C4-2B (cell line): Measurements from ENCODE around the gene TBC1D25.

Source experiments
- H3K27ac ChIP-seq: fragments of 450-650 bp; 2 replicates; pipeline ENCODE4 v1.5.1; 2017
- CTCF ChIP-seq: fragments of 450-650 bp; conservative IDR thresholded peaks from 2 replicates; pipeline ENCODE4 v1.5.1; 2017; ENCODE audit warnings: mild to moderate bottlenecking
- ZFX ChIP-seq: fragments of 450-650 bp; IDR thresholded peaks from 2 replicates; pipeline ENCODE4 v1.6.1; 2017

Gene TBC1D25

GRCh38 chrX:48497871-48498270, 41.6 kb upstream of the TBC1D25 start:
- H3K27ac ChIP-seq, result no peak overlapping the region
- TF ChIP-seq ZFX, result no peak
- TF ChIP-seq CTCF, result no peak

DNA sequence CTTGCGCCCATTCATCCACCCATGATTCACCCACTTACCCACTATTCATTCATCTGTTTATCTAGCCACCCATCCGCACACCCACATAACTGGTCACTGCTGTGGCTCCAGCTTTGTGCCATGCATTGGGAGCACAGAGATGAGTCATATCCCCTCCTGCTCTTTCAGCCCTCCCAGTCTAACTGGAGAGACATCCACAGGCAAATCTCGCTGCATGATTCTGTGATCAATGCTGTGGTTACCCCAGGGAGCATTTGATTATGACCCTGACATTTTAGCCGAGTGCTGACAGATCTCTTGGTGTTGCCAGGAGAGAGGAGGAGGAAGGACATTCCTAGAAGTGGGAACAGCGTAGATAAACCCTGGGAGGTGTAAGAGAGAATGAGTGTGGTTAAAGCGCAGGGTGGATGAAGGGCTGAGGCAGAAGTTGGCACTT, 41.1 kb upstream of the TBC1D25 start:
- no peak for TF ChIP-seq ZFX
- no peak for TF ChIP-seq CTCF
- no peak overlapping the region for H3K27ac ChIP-seq

DNA sequence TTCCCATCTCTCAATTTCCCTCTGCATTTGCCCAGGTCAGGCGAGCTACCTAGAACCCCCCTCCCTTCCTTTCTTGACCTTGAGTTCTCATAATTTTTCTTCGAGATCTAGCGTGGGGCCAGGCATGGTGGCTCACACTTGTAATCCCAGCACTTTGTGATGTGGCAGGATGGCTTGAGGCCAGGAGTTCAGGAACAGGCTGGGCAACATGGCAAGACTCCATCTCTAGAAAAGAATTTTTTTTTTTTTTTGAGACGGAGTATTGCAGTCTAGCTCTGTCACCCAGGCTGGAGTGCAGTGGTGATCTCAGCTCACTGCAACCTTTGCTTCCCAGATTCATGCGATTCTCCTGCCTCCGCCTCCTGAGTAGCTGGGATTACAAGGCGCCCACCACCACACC, 35.3 kb upstream of the TBC1D25 start:
- H3K27ac ChIP-seq, result no peak overlapping the region
- TF ChIP-seq CTCF (no peak), ZFX (no peak)

- no peak overlapping the region for H3K27ac ChIP-seq
- TF ChIP-seq CTCF, result no peak
- no peak for TF ChIP-seq ZFX
Observed at GRCh38 chrX:48505481-48505880, 34.0 kb upstream of the TBC1D25 start.

GRCh38 chrX:48507246-48507645, 32.3 kb upstream of the TBC1D25 start:
- TF ChIP-seq ZFX, result no peak
- TF ChIP-seq CTCF, result no peak
- H3K27ac ChIP-seq, result no peak overlapping the region

DNA sequence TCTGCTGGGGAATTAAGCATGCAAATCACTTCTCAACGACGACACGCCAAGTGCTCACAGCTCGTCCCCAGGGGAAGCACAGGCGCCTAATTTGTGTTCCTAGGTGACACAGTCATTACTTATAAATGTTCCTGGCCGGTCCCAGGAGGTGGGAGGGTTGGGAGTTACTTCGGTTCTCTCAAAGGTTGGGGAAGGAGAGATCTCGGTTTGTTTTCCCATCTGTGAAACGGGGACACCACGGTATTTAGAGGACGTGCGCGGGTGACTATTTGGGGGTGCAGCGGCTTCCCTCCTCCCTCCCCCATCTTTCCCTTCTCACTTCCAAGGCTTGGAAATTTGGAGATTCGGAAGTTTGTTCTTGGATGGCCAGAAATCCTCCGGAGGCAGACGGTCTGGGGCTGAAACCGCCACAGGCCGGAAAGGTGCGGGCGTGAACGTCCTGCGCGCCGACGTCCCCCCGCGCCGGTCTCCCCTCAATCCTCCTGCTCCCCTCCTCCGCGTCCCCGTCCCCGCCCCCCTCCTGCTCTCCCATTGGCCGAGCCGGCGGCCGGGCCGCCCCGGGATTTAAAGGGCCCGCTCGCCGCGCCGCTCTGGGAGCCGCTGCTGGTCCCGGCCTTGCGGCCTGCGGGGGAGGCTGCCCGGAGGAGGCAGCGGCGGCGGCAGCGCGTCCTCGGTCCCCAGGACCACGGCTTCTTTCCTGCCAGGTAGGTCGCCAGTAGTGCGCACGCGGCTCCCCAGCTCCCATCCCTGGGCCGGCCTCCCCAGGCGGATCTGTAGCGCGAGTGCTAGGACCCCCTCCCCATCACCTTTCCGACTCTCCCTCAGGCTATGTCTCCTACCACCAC, 30.9 kb upstream of the TBC1D25 start, which contains the start of gene PORCN:
TSS of gene PORCN (plus strand) at position 593 of the 845 bp plus-strand sequence. CDS start 829 bp downstream, outside the sequence.
- TF ChIP-seq CTCF (no peak), ZFX (peak; percentile 41; the same call in 1 of the 2 replicates)
- H3K27ac ChIP-seq, result peak within 1 kb of the TSS; percentile 67

- TF ChIP-seq ZFX (no peak), CTCF (no peak)
- peak overlapping the region; percentile 67 for H3K27ac ChIP-seq
Observed at GRCh38 chrX:48509245-48509590, 30.3 kb upstream of the TBC1D25 start.
